Measurements from ENCODE around the gene BIN1.

- TF ChIP-seq, protein P1, sequence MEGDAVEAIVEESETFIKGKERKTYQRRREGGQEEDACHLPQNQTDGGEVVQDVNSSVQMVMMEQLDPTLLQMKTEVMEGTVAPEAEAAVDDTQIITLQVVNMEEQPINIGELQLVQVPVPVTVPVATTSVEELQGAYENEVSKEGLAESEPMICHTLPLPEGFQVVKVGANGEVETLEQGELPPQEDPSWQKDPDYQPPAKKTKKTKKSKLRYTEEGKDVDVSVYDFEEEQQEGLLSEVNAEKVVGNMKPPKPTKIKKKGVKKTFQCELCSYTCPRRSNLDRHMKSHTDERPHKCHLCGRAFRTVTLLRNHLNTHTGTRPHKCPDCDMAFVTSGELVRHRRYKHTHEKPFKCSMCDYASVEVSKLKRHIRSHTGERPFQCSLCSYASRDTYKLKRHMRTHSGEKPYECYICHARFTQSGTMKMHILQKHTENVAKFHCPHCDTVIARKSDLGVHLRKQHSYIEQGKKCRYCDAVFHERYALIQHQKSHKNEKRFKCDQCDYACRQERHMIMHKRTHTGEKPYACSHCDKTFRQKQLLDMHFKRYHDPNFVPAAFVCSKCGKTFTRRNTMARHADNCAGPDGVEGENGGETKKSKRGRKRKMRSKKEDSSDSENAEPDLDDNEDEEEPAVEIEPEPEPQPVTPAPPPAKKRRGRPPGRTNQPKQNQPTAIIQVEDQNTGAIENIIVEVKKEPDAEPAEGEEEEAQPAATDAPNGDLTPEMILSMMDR (optimal IDR thresholded peaks at IDR 0.05 in 1 of 3, IDR thresholded peaks at IDR 0.05 in 1 of 3, conservative IDR thresholded peaks at IDR 0.05 in 1 of 3; ENCODE audit: extremely low read depth in 1 of 3, insufficient read depth in 2 of 3, low read length in 3 of 3) = no peak
- no peak for TF ChIP-seq EZH2 (IDR thresholded peaks at IDR 0.05; ENCODE audit: low read length)
These were observed 28.2 kb downstream of the BIN1 start for GRCh38 chr2:127078666-127079270.
